Measurements from ENCODE around the gene RBM6. TPM values are rescaled to one million over a fixed set of nuclear protein-coding genes. Genes with fewer than 3 reads are reported as not detected.
A peak's percentile ranks its signal among the peaks of the same experiment; 100 is the strongest.

RBM6 gene
- total and polyA plus RNA-seq, 9 of the 15 experiments (the other 6 are each of a cell fraction or from before 2014, with no cell fraction given) = 19.9 to 82.2 (median 57.8) TPM

- no peaks in the 10 kb centered on the region for H3K9me1 ChIP-seq (ENCODE audit: control insufficient read depth, insufficient read depth, low read length)
- no peak overlapping the region for H3K27ac ChIP-seq (ENCODE audit: extremely low read depth, low read depth, low read length)
- FAIRE-seq (no peak), ATAC-seq (no peak), DNase-seq (ENCODE audit: extremely low read depth in 1 of 4, low spot score in 3 of 4) (no peak)
- no peaks in the 10 kb centered on the region for H3K27me3 ChIP-seq (ENCODE audit: control insufficient read depth in 2 of 2, insufficient read depth in 2 of 2, low read length in 2 of 2)
- TF ChIP-seq ZNF699 (CRISPR knock-in tag; IDR thresholded peaks at IDR 0.05; ENCODE audit: insufficient replicate concordance) (no peak), BRF1 (IDR thresholded peaks at IDR 0.05; ENCODE audit: borderline replicate concordance, extremely low read depth, insufficient read length) (no peak)
- H3K79me2 ChIP-seq (ENCODE audit: control insufficient read depth, insufficient read depth, low read length) = no peaks in the 10 kb centered on the region
- in situ Hi-C loops (cut with MboI) = no loop called here
- H3K9me3 ChIP-seq (replicated peaks; ENCODE audit: control insufficient read depth, insufficient read depth, low read depth, low read length) = no peaks in the 10 kb centered on the region
- BruUV-seq (replicated peaks) = no TSS peak
- H3K4me3 ChIP-seq = no peak overlapping the region
- H4K20me1 ChIP-seq (replicated peaks; ENCODE audit: control insufficient read depth, insufficient read depth, low read length) = no peaks in the 10 kb centered on the region
- H3K4me2 ChIP-seq (ENCODE audit: insufficient read depth, low read length) = no peak overlapping the region
- no peaks in the 10 kb centered on the region for H3K4me1 ChIP-seq (replicated peaks in 1 of 2; ENCODE audit: control insufficient read depth in 2 of 2, insufficient read depth in 2 of 2, low read length in 2 of 2)
- H3K9ac ChIP-seq (ENCODE audit: insufficient read depth in 1 of 2, low read depth in 2 of 2, low read length in 2 of 2) = no peak overlapping the region
- H3K36me3 ChIP-seq (ENCODE audit: control insufficient read depth, insufficient read depth, low read length) = peaks cover 56% of the 10 kb centered on the region
- CTCF ChIA-PET (ENCODE audit: low intra/inter-chr PET ratio) = no interaction called here
- intact Hi-C loops (cut with micrococcal nuclease) = no loop called here
- POLR2A ChIA-PET = no interaction called here
- no peak overlapping the region for H2AFZ ChIP-seq (ENCODE audit: low read depth, low read length)
- WGBS (ENCODE audit: insufficient coverage, low coverage, missing lambda C conversion rate) = 50% methylated on average over 1 of the region's 1 CpG
These were observed 57.9 kb downstream of the RBM6 start for GRCh38 chr3:49997862-49998261.

- TF ChIP-seq TAF7 (tag; IDR thresholded peaks at IDR 0.05) (no peak), NFIC (IDR thresholded peaks at IDR 0.05) (no peak), YBX1 (IDR thresholded peaks at IDR 0.05) (no peak)
- ChIA-PET CTCF (ENCODE audit: low intra/inter-chr PET ratio) (no interaction called here), POLR2A (no interaction called here)
- Histone ChIP-seq H3K36me3 (ENCODE audit: control insufficient read depth, insufficient read depth, low read length) (peaks cover 56% of the 10 kb centered on the region), H3K9me1 (ENCODE audit: control insufficient read depth, insufficient read depth, low read length) (no peaks in the 10 kb centered on the region), H3K9ac (ENCODE audit: insufficient read depth in 1 of 2, low read depth in 2 of 2, low read length in 2 of 2) (no peak overlapping the region), H3K4me2 (ENCODE audit: insufficient read depth, low read length) (no peak overlapping the region), H3K9me3 (replicated peaks; ENCODE audit: control insufficient read depth, insufficient read depth, low read depth, low read length) (no peaks in the 10 kb centered on the region), H3K27ac (ENCODE audit: extremely low read depth, low read depth, low read length) (no peak overlapping the region), H3K79me2 (ENCODE audit: control insufficient read depth, insufficient read depth, low read length) (no peaks in the 10 kb centered on the region), H3K4me3 (no peak overlapping the region), H2AFZ (ENCODE audit: low read depth, low read length) (no peak overlapping the region), H3K27me3 (ENCODE audit: control insufficient read depth in 2 of 2, insufficient read depth in 2 of 2, low read length in 2 of 2) (no peaks in the 10 kb centered on the region), H3K4me1 (replicated peaks in 1 of 2; ENCODE audit: control insufficient read depth in 2 of 2, insufficient read depth in 2 of 2, low read length in 2 of 2) (no peaks in the 10 kb centered on the region), H4K20me1 (replicated peaks; ENCODE audit: control insufficient read depth, insufficient read depth, low read length) (no peaks in the 10 kb centered on the region)
- in situ Hi-C loops (cut with MboI) = no loop called here
- no TSS peak for BruUV-seq (replicated peaks)
- intact Hi-C loops (cut with micrococcal nuclease) = no loop called here
- DNase-seq (ENCODE audit: extremely low read depth in 1 of 4, low spot score in 3 of 4) = peak in 1 of 4 experiments; percentile 3
- 69% methylated on average over 2 of the region's 2 CpGs for WGBS (ENCODE audit: insufficient coverage, low coverage, missing lambda C conversion rate)
- no peak for ATAC-seq
- FAIRE-seq = no peak
These were observed 58.4 kb downstream of the RBM6 start for GRCh38 chr3:49998326-49998725.
